NCI-H2227 (cell line): ENCODE data around the gene AXIN1.
A peak's percentile ranks its signal among the peaks of the same experiment; 100 is the strongest.
"Not testable (repeated sequence)": the region's sequence is repeated elsewhere in the genome, so short reads cannot be mapped to it uniquely, and the experiment has no call there.

Source experiments
- DNase-seq: peaks from one replicate; lab custom pipeline; 2025; ENCODE audit not compliant: unreplicated experiment; lab: John Stamatoyannopoulos, UW

The AXIN1 gene

GRCh38 chr16:369866-370436, 17.4 kb upstream of the AXIN1 start:
- DNase-seq: peak; percentile 43

- DNase-seq: no peak
These were observed 16.8 kb upstream of the AXIN1 start for GRCh38 chr16:369275-369865.

GRCh38 chr16:368388-369158, 16.1 kb upstream of the AXIN1 start:
- no peak for DNase-seq

- no peak for DNase-seq
These were observed 14.9 kb upstream of the AXIN1 start for GRCh38 chr16:367333-367903.

- no peak for DNase-seq
These were observed 14.0 kb upstream of the AXIN1 start for GRCh38 chr16:366476-366875.

GRCh38 chr16:364595-365491, 12.3 kb upstream of the AXIN1 start:
- no peak for DNase-seq

- DNase-seq: peak; percentile 36
These were observed 11.4 kb upstream of the AXIN1 start for GRCh38 chr16:363766-364490.

GRCh38 chr16:363110-363765, 10.7 kb upstream of the AXIN1 start:
- no peak for DNase-seq

- not testable (repeated sequence) for DNase-seq
These were observed 10.1 kb upstream of the AXIN1 start for GRCh38 chr16:362702-362999.

- peak; percentile 88 for DNase-seq
These were observed 9.6 kb upstream of the AXIN1 start for GRCh38 chr16:361872-362701.

GRCh38 chr16:361341-361871, 8.9 kb upstream of the AXIN1 start:
- peak; percentile 59 for DNase-seq

GRCh38 chr16:360698-361336, 8.3 kb upstream of the AXIN1 start:
- no peak for DNase-seq

- DNase-seq: no peak
These were observed 7.6 kb upstream of the AXIN1 start for GRCh38 chr16:359871-360697.

- DNase-seq: no peak
These were observed 6.7 kb upstream of the AXIN1 start for GRCh38 chr16:359067-359763.

GRCh38 chr16:356741-357140, 4.2 kb upstream of the AXIN1 start:
- no peak for DNase-seq

- DNase-seq: no peak
These were observed 2.5 kb upstream of the AXIN1 start for GRCh38 chr16:354971-355461.
